GDM1 (cell line): ENCODE measurements around the gene CDK10.

ENCODE experiments used
- DNase-seq: peaks from one replicate; lab custom pipeline; 2025; lab: John Stamatoyannopoulos, UW

The CDK10 gene

DNA sequence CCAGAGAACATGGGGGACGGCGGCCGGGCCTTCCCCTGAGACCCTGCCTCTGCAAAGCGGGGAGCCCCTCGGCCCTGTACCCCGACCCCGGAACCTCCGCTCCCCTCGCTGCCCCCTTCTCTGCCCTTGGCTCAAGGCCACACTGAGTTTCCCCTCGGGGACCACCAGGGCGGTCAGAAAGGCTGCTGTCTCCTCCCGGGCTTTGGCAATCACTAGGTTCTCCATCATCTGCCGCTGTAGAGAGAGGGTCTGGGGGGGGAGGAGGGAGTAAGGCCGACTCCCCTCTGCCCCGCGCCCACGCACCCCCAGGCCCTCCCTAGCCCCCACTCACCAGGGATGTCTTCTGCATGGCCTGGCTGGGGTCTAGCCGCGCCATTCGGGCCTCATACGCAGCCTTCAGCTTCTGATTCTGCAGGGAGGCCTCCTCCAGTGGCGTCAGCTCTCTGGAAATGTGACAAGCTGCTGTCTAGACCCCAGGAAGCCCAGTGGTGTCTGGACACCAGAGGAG is 25.8 kb downstream of the CDK10 start:
- no peak for DNase-seq

GRCh38 chr16:89716493-89716892 is 30.0 kb downstream of the CDK10 start:
- DNase-seq = no peak

DNA sequence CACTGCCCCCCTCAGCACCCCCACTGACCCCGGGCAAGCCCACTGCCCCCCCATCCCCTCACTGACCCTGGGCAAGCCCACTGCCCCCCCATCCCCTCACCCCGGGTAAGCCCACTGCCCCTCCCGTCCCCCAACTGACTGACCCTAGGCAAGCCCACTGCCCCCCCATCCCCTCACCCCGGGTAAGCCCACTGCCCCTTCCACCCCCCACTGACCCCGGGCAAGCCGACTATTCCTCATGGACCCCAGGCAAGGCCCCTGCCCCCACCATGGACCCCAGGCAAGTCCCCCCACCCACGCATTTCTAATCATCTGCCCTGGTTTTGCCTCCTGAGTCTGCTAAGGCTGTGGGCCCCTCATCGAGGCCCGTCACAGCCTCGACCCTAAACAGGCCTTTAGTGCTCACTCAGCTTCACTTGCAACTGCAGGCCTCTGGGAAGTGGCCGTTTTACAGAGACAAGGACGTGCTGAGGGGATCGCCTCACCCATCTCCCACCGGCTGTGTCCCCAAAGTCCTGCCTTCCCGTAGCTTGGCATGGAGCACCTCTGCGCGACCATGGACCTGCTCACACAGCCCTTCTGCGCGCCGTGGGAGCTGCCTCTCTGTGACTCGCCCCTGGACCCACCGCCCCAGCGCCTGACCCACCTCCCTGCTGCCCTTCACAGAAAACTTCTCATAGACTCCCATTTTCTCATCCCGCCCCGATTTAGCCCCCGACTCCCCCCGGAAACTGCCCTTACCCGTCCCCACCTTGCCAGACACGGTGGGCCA is 30.6 kb downstream of the CDK10 start:
- no peak for DNase-seq

GRCh38 chr16:89717688-89718505 is 31.4 kb downstream of the CDK10 start:
- no peak for DNase-seq

- DNase-seq = no peak
Measured at GRCh38 chr16:89720551-89720812, 34.0 kb downstream of the CDK10 start.

GRCh38 chr16:89720813-89721545 is 34.5 kb downstream of the CDK10 start, which contains the start of the genes VPS9D1 and ZNF276:
TSS of gene VPS9D1 (minus strand) at chr16:89720898. CDS start at chr16:89720861, 37 bp downstream.
TSS of gene ZNF276 (plus strand) at chr16:89721537. CDS start at chr16:89721641, 104 bp downstream.
- peak; percentile 75 for DNase-seq

DNA sequence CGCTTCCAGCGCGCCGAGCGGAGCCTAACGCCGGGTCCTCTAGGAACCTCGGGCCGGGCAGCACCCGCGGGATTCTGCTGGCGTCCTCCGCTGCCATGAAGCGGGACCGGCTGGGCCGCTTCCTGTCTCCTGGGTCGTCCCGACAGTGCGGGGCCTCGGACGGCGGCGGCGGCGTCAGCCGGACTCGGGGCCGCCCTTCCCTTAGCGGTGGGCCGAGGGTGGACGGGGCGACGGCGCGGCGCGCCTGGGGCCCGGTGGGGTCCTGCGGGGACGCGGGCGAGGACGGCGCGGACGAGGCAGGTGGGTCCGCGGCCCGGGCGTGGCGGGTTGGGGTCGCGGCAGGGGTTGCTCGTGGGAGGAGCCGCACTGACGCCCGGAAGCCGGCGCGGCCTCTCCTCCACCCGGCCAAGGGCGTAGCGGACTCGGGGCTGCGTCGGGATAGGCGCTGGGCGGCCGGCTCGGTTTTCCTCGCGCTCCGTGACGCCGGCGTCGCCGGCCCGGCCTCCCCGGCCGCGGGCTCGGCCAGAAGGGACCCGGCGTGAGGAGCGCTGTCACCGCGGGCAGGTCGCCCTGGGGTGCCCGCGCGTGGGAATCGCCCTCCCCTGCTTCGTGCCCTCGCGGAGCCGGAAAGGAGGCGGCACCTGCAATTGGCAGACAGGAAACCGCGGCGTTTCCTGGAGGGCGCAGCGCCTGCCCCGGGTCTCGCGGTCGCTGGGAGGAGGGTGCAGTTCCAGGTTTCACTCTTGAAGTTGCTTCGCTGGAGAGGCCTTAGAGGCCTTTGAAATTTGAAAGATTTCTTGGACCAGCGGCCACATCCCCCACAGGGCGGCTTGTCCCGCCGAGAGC is 35.3 kb downstream of the CDK10 start:
- peak; percentile 85 for DNase-seq

GRCh38 chr16:89722392-89723278 is 36.1 kb downstream of the CDK10 start:
- no peak for DNase-seq

DNA sequence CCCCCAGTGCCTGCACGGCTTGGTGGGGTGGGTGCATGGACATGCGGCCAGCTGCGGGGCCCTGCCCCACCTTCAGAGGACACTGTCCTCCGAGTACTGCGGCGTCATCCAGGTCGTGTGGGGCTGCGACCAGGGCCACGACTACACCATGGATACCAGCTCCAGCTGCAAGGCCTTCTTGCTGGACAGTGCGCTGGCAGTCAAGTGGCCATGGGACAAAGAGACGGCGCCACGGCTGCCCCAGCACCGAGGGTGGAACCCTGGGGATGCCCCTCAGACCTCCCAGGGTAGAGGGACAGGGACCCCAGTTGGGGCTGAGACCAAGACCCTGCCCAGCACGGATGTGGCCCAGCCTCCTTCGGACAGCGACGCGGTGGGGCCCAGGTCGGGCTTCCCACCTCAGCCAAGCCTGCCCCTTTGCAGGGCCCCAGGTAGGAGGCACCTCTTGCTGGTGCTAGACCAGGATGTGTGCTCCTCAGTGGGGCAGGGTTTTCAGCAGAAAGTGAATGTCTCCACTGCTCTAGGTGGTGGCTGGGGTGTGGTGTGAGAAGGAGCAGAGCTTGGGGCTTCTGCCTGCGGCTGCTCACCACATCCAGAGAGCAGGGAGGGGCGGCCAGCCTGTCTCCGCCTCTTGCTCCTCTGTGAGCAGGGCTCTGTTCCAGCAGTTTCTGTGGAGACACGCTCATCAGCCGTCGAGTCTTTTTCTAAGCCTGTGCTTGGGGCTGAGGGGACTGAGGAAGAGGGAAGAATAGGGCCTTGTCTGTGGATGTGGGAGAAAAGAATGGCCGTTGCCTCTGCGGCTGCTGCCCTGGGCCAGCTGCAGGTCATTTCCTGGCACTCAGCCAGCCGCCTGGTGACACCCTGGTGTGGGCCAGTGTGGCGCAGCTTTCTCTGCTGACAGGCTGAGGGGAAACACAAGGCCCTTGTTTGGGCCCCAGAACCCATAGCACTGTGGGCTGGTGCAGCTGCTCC is 37.1 kb downstream of the CDK10 start:
- DNase-seq = no peak

DNA sequence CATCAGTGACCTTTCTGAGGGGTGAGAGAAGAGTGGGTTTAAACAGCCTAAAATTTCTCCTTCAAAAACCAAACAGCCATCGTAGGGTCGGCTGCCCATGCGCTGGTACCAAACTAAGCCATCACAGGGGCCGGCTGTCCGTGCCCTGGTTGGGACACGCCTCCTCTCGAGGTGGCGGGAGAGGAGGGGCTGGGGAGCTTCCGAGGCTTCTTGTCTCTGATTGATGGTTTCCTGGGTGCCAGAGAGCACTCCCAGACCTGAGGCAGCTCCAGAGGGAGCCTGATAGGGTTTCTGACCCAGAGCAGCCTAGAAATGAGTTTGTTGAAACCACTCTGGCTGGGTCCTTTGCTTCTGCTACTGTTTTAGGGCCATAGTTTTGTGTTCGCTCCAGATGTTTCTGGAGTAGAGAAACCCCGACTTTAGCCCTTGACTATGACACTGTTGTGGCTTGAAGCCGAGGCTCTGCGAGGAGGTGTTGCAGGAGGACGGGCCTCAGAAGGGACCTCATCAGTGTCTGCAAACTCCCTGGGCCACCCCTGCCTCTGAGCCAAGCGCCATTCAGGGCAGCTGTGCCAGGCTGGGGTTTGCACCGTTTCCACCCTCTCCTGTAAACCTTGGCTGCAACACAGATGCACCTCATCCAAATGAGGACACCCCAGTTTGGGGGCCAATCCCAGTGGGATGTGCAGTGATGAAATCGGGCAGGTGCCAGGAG is 41.1 kb downstream of the CDK10 start:
- DNase-seq = no peak

DNA sequence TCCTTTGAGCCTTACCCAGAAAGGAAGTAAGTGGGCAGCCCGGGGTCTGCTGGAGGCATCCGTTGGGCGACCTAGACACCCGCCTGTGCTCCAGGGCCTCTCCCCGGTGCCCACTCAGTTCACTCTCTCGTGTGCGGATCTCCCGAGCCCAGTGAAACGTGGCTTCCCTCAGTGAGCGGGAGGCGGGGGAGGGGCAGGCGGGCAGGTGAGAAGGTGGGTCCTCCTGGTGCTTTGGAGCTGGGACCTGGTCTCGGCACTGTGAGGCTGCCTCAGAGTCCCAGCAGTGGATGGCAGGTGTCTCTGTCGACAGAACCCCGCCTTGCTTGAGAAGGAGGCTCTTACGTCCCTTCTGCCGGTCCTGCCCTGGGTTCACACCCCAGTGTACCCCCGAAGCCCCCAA is 42.8 kb downstream of the CDK10 start:
- no peak for DNase-seq

- DNase-seq = no peak
Measured at GRCh38 chr16:89729863-89730593, 43.5 kb downstream of the CDK10 start.

GRCh38 chr16:89730610-89731234 is 44.2 kb downstream of the CDK10 start:
- DNase-seq = no peak

DNA sequence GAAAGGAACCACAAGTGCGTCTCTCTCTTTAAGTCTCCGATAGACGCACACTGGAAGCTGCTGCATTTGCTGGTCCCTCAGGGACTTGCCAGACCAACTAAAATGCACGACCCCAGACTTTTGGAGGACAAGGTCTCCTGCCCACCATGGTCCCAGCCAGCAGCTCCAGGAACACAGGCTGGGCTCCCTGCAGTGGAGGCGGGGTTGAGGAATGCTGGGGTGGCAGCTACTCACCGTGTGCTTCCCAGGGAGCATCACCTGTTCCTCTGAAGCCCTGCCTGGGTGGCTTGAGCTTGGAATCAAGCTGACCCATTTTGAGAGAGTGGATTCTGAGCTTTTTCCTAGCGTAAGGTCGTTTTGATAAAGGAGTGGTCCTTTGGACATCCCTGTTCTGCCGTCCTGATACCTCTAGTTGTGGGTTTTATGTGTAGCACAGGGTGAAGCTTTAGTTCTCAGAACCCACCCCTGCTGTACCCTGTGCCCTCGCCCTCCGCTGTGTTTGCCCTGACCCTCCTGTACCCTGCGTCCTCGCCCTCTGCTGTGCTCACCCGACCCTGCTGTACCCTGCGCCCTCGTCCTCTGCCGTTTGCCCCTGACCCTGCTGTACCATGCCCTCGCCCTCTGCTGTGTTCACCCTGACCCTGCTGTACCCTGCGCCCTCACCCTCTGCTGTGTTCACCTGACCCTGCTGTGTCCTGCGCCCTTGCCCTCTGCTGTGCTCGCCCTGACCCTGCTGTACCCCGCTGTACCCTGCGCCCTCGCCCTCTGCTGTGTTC is 45.8 kb downstream of the CDK10 start:
- no peak for DNase-seq

GRCh38 chr16:89732918-89733242 is 46.4 kb downstream of the CDK10 start:
- no peak for DNase-seq

- no peak for DNase-seq
Measured at GRCh38 chr16:89733322-89733721, 46.8 kb downstream of the CDK10 start.

DNA sequence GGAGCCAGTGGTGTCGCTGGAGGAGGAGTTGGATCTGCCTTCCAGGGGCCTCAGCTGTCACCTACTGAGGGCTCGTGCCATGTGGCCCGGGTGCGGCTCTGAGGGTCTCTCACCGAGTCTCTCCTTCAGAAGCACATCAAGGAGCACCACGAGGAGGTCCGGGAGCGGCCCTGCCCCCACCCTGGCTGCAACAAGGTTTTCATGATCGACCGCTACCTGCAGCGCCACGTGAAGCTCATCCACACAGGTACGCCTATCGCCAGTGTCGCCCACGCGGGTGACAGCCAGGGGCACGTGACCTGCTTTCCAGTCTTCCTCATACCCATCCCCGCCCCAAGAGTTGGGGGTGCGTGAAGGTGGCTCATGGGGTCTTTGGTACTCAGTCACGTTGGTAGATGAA is 47.3 kb downstream of the CDK10 start:
- no peak for DNase-seq
